Activated naive CD8-positive, alpha-beta T cell treated with anti-CD3 and anti-CD28 coated beads for 36 hours (primary cell): Measurements from ENCODE around the gene ARAF. TPM values are rescaled to one million over a fixed set of nuclear protein-coding genes. Genes with fewer than 3 reads are reported as not detected.
"Not testable (repeated sequence)": the region's sequence is repeated elsewhere in the genome, so short reads cannot be mapped to it uniquely, and the experiment has no call there.

Experiments used
- DNase-seq: peaks from one replicate; pipeline ENCODE4 v3.0.0; 2021
- H3K27ac Mint-ChIP-seq: one replicate; pipeline ENCODE4 v1.8.0; 2022; ENCODE audit warnings: mild to moderate bottlenecking, moderate library complexity, mixed read lengths
- H3K27me3 Mint-ChIP-seq: one replicate; pipeline ENCODE4 v1.8.0; 2022; ENCODE audit warnings: mild to moderate bottlenecking, mixed read lengths
- H3K36me3 Mint-ChIP-seq: one replicate; pipeline ENCODE4 v1.8.0; 2021; ENCODE audit warnings: mild to moderate bottlenecking, mixed read lengths
- H3K4me1 Mint-ChIP-seq: one replicate; pipeline ENCODE4 v1.8.0; 2021; ENCODE audit warnings: mixed read lengths
- H3K4me3 Mint-ChIP-seq: one replicate; pipeline ENCODE4 v1.8.0; 2022; ENCODE audit warnings: mild to moderate bottlenecking, moderate library complexity, mixed read lengths
- H3K9me3 Mint-ChIP-seq: one replicate; pipeline ENCODE4 v1.8.0; 2022; ENCODE audit warnings: mixed read lengths
- total RNA-seq, 2 experiments: library from RNA; stranded (reverse); gene quantifications; one replicate each; pipeline ENCODE4 v1.2.3, GENCODE V29; 2021

ARAF gene
- 10 to 100 TPM; 65.1 to 70.8 TPM for total RNA-seq

DNA sequence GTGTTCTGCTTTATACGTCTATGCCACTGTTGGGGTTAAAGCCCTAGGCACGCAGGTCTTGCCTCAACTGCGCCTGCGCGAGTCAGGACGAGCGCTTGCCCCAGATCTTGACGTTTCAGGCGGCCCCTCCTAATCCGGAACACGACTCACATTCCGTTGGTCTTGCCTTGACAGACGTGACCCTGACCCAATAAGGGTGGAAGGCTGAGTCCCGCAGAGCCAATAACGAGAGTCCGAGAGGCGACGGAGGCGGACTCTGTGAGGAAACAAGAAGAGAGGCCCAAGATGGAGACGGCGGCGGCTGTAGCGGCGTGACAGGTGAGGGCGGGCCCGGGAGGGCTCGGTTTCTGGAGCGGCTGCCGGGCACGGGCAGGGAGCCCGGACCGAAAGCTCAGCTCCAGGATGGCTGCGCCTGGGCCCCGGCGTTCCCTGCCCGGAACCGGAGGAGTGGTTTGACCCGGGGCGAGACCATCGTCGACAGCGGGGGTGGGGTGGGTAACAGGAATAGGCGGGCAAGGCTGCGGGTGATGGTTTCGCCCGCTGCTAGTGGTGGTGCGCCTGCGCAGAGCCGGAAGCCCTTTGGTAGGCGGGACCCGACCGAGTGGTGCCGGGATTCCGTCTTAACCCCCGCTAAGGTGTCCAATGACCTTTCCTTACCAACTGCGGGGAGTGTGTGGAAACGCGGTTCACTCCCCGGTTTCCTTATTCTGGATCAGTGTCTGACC is at the start of gene ARAF:
TSS of gene ARAF (plus strand) at position 272 of the 725 bp plus-strand sequence. CDS start 1,763 bp downstream, outside the sequence.
- Mint-ChIP-seq H3K36me3 (peaks cover 13% of the 10 kb centered on the region), H3K9me3 (no peaks in the 10 kb centered on the region), H3K27me3 (no peaks in the 10 kb centered on the region), H3K4me3 (peak within 1 kb of the TSS; percentile 90), H3K27ac (peak within 1 kb of the TSS; percentile 91), H3K4me1 (peaks cover 32% of the 10 kb centered on the region)
- peak; percentile 93 for DNase-seq

DNA sequence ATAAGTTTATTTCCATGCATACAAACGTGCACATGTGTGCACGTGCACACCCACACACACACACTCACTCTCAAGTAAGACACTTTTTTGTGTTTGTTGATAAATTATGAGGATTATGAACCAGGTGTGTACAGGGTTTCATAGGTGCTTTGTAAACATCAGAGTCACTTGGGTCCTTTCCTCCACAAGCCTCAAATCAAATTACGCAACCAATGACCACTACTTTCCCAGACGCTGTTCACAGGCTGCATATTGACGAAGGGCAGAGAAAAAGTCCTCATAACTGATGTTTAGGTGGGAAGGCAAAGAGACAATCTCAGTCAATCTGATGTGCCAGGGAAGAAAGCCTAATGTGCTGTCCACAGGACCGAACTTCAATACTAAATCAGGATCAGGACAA is 48.6 kb upstream of the ARAF start:
- peak overlapping the region; percentile 53 for H3K4me3 Mint-ChIP-seq
- not testable (repeated sequence) for H3K9me3 Mint-ChIP-seq, H3K36me3 Mint-ChIP-seq, DNase-seq, H3K27me3 Mint-ChIP-seq, H3K27ac Mint-ChIP-seq
- peaks cover 14% of the 10 kb centered on the region for H3K4me1 Mint-ChIP-seq

DNA sequence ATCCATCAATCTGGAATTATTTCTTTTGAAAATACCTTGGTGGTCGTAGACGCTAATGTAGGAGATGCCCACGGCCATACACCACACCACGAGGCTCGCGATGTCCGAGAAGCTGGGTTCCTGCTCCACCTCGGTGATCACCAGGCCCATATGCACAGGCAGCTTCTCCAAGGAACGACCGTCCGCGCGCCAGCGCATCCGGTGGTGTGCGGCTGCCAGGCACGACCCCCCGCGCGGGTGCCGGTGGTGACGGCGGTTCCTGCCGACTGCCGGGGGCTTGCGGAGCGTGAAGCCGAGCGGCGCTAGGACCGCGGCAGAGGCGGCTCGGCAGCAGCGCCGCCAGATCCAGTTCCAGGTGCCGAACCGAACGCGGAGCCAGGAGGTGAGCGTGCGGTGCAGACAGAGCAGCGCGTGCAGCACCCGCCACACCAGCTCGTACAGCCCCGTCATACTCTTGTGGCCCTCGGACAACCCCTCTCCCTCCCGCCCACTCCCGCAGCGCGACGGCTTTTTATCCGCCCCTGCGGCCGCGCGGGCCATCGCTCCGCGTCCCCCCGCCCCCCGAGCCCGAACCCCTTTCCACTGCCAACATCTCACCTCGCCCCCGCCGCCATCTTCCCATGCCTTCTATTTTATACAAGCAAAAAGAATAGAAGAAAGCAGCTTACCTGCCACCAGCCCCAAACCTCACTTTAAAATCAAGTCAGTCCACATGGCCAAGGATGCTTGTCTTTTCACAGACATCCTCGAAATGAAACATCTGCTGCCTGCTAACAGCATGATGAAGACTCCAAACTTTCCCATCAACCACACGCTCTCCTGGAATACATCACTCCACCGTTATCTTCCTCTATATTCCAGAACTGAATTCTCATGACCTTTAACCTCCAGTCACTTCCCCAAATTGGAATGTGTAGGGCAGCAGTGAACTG is 47.7 kb upstream of the ARAF start:
- Mint-ChIP-seq H3K4me3 (peak overlapping the region; percentile 81), H3K4me1 (peaks cover 15% of the 10 kb centered on the region), H3K27ac (peak overlapping the region; percentile 79)
- not testable (repeated sequence) for H3K27me3 Mint-ChIP-seq, H3K9me3 Mint-ChIP-seq, H3K36me3 Mint-ChIP-seq
- peak; percentile 5 for DNase-seq

DNA sequence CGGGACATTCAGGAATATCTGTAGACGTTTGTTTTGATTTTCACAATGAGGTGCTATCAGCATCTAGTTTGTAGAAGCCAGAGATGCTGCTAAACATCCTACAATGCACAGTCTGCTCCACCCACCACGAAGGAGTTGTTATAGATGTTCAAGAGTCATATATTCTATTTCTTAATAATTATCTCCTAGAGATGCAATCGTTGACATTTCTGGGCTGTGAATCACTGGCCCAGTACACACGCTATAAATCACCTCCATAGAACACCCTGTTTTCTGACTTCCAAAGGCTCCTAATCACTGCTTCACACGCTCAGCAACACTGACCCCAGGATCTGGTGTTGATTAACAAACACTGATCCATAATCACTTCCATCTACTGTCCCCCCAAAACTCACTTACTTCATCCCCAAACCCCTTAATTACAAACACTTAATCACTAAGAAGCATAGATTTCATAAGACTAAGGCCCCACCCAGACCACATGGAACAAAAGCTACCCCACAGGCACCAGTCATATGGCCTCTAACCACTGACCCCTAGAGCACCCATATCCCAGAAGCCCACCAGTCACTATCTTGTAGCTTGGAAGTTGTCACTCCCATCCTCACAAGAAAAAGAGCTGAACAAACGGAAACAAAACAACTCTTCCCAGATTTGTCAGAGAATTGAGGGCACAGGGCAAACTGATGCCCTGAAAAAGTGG is 46.3 kb upstream of the ARAF start:
- H3K27me3 Mint-ChIP-seq = no peaks in the 10 kb centered on the region
- no peaks in the 10 kb centered on the region for H3K36me3 Mint-ChIP-seq
- H3K27ac Mint-ChIP-seq = no peak overlapping the region
- no peak overlapping the region for H3K4me3 Mint-ChIP-seq
- peaks cover 17% of the 10 kb centered on the region for H3K4me1 Mint-ChIP-seq
- DNase-seq = no peak
- no peaks in the 10 kb centered on the region for H3K9me3 Mint-ChIP-seq

DNA sequence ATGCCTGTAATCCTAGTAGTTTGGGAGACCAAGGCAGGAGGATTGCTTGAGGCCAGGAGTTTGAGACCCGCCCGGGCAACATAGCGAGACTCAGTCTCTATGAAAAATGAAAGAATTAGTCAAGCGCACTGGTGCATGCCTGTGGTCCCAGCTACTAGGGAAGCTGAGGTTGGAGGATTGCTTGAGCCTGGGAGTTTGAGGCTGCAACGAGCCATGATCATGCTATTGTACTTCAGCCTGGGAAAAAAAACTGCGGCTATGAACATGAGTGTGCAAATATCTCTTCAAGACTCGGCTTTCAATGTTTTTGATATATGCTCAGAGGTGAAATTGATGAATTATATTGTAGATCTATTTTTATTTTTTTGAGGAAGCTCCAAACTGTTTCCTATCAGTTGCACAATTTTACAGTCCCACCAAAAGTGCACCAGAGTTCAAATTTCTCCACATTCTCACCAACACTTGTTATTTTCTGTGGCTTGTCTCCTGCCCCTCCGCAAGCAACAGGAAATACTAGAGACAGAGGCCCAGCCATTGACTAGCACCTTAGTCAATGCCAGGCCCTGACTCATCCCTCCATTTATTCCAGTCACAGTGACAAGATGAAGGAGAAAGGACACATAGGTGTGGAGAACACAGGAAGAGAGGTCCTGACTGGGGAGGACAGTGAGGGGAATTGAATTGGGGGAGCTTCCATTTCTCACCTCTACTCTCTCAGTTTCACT is 44.9 kb upstream of the ARAF start:
- no peaks in the 10 kb centered on the region for H3K27me3 Mint-ChIP-seq
- no peaks in the 10 kb centered on the region for H3K36me3 Mint-ChIP-seq
- DNase-seq = no peak
- no peak overlapping the region for H3K4me3 Mint-ChIP-seq
- H3K27ac Mint-ChIP-seq = no peak overlapping the region
- no peaks in the 10 kb centered on the region for H3K9me3 Mint-ChIP-seq
- peaks cover 17% of the 10 kb centered on the region for H3K4me1 Mint-ChIP-seq

DNA sequence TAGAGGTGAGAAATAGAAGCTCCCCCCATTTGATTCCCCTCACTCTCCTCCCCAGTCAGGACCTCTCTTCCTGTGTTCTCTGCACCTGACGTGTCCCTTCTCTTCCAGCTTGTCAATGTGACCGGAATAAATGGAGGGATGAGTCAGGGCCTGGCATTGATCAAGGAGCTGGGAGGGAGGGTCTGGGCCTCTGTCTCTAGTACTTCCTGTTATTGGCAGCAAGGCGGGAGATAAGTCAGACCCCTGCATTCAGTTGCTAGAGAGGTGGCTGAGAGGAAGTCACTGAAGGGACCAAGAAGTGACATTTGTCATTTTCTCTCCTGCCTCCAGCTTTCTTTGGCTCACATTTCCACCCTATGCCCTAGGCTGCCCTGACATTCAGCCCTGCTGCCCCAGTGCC is 42.9 kb upstream of the ARAF start:
- Mint-ChIP-seq H3K27me3 (no peaks in the 10 kb centered on the region), H3K36me3 (no peaks in the 10 kb centered on the region), H3K4me3 (no peak overlapping the region), H3K9me3 (no peaks in the 10 kb centered on the region), H3K4me1 (peaks cover 13% of the 10 kb centered on the region), H3K27ac (no peak overlapping the region)
- DNase-seq = no peak

DNA sequence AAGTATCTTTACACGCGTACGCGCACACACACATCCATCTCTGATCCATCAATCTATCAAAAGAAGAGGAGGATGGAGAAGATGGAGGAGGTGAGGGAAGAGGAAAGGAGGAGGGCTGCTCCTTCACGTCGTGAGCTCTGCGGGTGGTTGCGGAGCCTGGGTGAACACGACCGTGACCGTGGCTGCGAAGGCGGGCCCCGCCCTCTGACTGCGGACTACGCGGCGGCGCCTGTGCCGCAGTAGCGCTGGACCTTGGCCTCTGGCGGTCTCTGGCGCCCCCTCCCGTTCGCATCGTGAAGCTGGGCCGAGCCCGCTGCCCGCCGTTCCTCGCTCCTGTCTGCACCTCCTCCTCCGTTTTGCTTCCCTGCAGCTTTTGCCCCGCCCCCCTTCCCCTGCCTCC is 37.7 kb upstream of the ARAF start:
- peak; percentile 78 for DNase-seq
- H3K36me3 Mint-ChIP-seq = no peaks in the 10 kb centered on the region
- no peak overlapping the region for H3K27ac Mint-ChIP-seq
- no peaks in the 10 kb centered on the region for H3K27me3 Mint-ChIP-seq
- H3K4me3 Mint-ChIP-seq = peak overlapping the region; percentile 61
- peaks cover 5% of the 10 kb centered on the region for H3K4me1 Mint-ChIP-seq
- H3K9me3 Mint-ChIP-seq = no peaks in the 10 kb centered on the region

DNA sequence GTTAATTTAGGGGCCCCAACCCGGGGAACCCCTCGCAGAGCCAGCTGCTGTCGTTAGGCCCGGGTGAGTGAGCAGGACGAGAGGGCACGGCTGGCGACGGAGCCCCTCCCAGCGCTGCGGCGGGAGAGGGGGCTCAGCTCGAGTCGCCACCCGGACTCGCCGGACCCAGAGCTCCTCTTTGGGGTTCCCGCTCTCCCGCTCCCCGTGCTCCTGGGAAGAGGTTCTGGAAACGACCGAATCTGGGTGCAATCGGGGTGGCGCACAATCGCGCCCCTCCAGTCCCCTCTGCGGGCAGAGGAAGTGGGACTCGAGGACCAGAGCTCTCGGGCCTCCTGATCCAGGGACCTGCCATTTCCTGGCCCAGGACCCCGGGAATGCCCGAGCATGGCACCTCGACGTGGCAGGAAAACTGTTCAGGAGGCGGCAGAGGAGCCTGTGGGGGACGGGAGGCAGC is 37.3 kb upstream of the ARAF start:
- H3K36me3 Mint-ChIP-seq = no peaks in the 10 kb centered on the region
- peaks cover 3% of the 10 kb centered on the region for H3K4me1 Mint-ChIP-seq
- H3K9me3 Mint-ChIP-seq = no peaks in the 10 kb centered on the region
- H3K4me3 Mint-ChIP-seq = peak overlapping the region; percentile 54
- H3K27ac Mint-ChIP-seq = no peak overlapping the region
- no peaks in the 10 kb centered on the region for H3K27me3 Mint-ChIP-seq
- DNase-seq = no peak

DNA sequence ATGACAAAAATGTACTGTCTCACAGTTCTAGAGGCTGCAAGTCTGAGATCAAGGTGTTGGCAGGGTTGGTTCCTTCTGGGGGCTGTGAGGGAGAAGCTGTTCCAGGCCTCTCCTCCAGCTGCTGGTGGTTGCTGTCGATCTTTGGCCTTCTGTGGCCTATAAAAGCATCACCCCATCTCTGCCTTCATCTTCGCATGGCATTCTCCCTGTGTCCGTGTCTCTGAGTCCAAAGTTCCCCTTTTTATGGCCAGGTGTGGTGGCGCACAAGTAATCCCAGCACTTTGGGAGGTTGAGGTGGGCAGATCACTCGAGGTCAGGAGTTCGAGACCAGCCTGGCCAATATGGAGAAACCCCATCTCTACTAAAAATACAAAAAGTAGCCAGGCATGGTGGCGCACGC is 31.5 kb upstream of the ARAF start:
- H3K36me3 Mint-ChIP-seq = no peaks in the 10 kb centered on the region
- DNase-seq = no peak
- H3K27ac Mint-ChIP-seq = no peak overlapping the region
- H3K4me3 Mint-ChIP-seq = no peak overlapping the region
- H3K27me3 Mint-ChIP-seq = no peaks in the 10 kb centered on the region
- no peaks in the 10 kb centered on the region for H3K9me3 Mint-ChIP-seq
- H3K4me1 Mint-ChIP-seq = no peaks in the 10 kb centered on the region

DNA sequence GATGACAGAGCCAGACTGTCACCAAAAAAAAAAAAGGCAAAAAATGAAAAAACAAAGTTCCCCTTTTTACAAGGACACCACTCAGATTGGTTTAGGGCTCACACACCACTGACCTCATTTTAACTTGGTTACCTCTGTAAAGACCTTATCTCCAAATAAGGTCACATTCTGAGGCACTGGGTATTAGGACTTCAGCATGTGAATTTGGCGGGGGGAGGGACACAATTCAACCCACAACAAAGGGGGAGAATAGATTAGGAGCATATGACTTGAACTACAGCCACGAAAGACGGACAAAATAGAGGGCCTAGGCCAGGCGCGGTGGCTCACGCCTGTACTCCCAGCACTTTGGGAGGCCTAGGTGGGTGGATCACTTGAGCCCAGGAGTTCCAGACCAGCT is 31.0 kb upstream of the ARAF start:
- Mint-ChIP-seq H3K36me3 (no peaks in the 10 kb centered on the region), H3K27me3 (no peaks in the 10 kb centered on the region), H3K9me3 (no peaks in the 10 kb centered on the region), H3K27ac (no peak overlapping the region), H3K4me3 (no peak overlapping the region), H3K4me1 (no peaks in the 10 kb centered on the region)
- DNase-seq = no peak

DNA sequence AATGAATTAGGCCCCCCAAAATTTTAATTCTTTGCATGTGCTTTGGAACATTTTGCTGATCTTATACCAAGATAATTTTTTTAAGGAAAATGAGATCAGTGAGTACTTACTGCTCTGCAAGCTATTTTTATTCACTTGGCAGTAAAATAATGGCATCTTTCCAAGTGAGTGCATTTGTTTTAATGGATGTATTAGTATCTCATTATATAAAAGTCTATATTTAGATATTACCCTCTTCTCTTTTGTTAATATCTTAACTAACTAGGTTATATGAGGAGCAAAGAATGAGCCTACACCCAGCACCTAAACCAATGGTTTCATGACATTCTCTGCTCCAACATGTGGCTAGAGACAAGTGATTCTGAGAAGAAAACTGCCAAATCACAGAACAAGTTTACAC is 21.1 kb upstream of the ARAF start:
- H3K27ac Mint-ChIP-seq = no peak overlapping the region
- no peaks in the 10 kb centered on the region for H3K9me3 Mint-ChIP-seq
- no peak for DNase-seq
- no peaks in the 10 kb centered on the region for H3K36me3 Mint-ChIP-seq
- H3K4me3 Mint-ChIP-seq = no peak overlapping the region
- no peaks in the 10 kb centered on the region for H3K4me1 Mint-ChIP-seq
- no peaks in the 10 kb centered on the region for H3K27me3 Mint-ChIP-seq

DNA sequence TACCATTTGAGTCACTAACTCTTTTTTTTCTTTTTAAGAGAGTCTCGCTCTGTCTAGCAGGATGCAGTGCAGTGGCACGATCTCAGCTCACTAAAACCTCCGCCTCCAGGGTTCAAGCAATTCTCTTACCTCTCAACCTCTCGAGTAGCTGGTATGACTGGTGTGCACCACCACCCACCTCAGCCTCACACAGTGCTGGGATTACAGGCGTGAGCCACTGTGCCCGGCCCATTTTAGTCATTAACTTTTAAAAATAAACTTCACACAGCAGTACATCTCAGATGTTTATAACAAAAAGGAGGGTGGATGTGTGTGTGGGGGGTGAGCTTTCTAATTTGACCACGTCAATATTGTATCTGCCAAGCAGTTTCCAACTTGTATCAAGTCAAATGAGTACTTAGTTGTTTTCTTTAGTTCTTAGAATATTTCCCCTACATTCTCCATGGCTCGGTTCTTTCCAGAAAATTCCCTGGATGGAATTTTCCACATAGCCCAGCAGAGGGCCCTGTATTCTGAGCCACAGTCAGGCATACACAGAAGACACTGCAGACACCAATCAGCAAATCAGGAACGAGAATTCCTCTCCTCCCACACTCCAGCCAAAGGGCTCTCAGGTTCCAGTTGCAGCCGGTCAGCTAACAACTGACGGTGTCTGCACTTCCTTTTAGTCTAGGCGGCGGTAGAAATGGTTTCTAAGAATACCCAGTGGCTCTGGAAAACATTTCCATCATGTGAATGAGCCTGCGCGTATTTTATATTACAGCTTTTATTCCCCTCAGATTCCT is 20.1 kb upstream of the ARAF start:
- Mint-ChIP-seq H3K9me3 (no peaks in the 10 kb centered on the region), H3K27me3 (no peaks in the 10 kb centered on the region), H3K27ac (no peak overlapping the region), H3K4me3 (no peak overlapping the region), H3K36me3 (no peaks in the 10 kb centered on the region), H3K4me1 (no peaks in the 10 kb centered on the region)
- DNase-seq = no peak

DNA sequence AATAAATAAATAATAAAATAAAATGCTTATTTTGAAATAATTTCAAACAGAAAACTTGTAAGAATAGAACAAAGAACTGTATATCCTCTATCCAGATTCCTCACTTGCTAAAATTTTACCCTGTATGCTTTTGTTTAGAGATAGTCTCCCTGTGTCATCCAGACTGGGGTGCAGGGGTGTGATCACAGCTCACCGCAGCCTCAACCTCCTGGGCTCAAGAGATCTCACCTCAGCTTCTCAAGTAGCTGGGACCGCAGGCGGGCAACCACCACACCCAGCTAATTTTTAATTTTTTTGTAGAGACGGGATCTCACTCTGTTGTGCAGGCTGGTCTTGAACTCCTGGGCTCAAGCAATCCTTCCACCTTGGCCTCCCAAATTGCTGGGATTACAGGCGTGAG is 17.5 kb upstream of the ARAF start:
- Mint-ChIP-seq H3K27me3 (no peaks in the 10 kb centered on the region), H3K9me3 (no peaks in the 10 kb centered on the region)

DNA sequence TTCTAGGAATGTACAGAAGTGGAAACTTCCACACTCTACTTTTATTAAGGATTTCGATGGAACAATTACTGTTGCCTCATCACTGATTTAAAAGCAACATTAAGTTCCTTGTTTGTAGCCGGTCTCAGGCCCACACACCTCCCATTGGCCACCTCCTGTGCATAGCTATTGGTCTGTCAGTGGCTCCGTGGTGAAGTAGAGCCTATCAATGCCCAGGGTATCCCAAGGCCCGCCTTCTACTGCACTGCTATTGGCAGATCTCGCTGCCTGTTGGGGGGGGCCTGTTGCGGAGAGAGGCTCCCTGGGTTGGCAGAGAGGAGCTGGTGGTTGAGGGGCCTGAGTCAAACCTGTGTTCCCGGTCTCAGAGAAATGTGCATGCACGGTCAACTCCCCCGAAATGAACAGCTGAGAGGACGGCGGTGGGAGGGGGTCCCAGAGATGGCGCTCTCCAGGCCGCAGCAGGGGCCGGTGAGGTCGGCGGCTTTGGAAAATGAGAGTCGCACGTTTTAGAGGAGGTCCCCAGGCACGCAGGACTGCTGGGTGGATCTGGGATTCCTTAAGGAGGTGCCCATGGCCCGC is 4.9 kb upstream of the ARAF start:
- Mint-ChIP-seq H3K36me3 (no peaks in the 10 kb centered on the region), H3K4me1 (peaks cover 13% of the 10 kb centered on the region), H3K27me3 (no peaks in the 10 kb centered on the region), H3K27ac (peak overlapping the region; percentile 95), H3K4me3 (peak overlapping the region; percentile 93), H3K9me3 (no peaks in the 10 kb centered on the region)
- DNase-seq = peak; percentile 82

More for the DNA sequence above, 17.5 kb upstream of the ARAF start:
- Mint-ChIP-seq H3K4me1 (no peaks in the 10 kb centered on the region), H3K36me3 (no peaks in the 10 kb centered on the region), H3K4me3 (no peak overlapping the region), H3K27ac (no peak overlapping the region)
- DNase-seq = no peak
